ENCODE measurements around the gene TNKS1BP1. TPM values are rescaled to one million over a fixed set of nuclear protein-coding genes. Genes with fewer than 3 reads are reported as not detected.
A peak's percentile ranks its signal among the peaks of the same experiment; 100 is the strongest.

Gene TNKS1BP1
- total and polyA plus RNA-seq, 9 of the 15 experiments (the other 6 are each of a cell fraction or from before 2014, with no cell fraction given) = 1.1 to 47.2 (median 10.9) TPM

DNA sequence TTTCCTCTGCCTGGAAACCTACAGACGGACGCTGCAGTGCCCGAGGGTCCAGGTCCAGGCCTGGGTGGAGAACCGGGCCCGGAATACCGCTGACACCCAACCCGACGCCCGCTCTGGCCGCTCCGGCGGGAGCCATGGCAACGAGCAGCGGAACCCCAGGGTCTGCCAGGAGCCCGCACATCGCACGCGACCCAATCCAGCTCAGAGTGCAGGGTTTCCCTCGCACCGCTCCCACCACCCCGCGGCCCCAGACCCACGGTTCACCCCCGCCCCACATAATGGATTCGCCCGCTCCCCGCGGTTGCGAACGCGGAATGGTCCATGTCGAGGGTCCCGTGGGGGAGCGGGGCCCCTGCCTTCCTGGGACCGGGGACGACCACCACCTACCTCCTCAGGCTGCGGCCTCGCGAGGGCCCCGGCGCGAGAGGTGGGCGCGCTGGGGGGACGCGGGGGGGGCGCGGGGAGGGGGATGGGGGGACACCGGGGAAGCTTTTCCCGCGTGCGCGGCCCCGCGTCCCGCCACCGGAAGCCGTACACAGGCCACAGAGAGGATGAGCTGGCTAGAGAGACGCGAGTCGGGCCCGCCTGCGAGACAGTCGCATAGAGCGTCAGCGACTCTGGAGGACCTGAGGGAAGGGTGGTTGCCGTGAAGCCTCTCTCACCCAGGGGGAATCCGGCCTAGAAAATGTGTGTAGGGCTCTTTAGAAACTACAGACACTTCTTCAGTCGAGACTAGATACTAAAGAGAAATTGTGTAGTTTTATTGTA is 10.8 kb upstream of the TNKS1BP1 start, which contains the start of gene SSRP1 (continued):
- TF ChIP-seq GTF3C2 (IDR thresholded peaks at IDR 0.05; ENCODE audit: borderline replicate concordance, extremely low read depth, insufficient read length) = no peak
- TF ChIP-seq RFX7 (CRISPR knock-in tag; IDR thresholded peaks at IDR 0.05) = no peak
- peak; percentile 64 to 86; a peak in 3 of 4 replicates for TF ChIP-seq SIN3A (IDR thresholded peaks at IDR 0.05; ENCODE audit: borderline replicate concordance in 2 of 2, control insufficient read depth in 1 of 2, low read depth in 2 of 2, low read length in 2 of 2)
- TF ChIP-seq ZNF592 (IDR thresholded peaks at IDR 0.05) = peak; percentile 22; the same call in 1 of the 2 replicates
- peak; percentile 54; the same call in 1 of the 2 replicates for TF ChIP-seq FOXJ2 (tag; IDR thresholded peaks at IDR 0.05)
- TF ChIP-seq, protein P1, sequence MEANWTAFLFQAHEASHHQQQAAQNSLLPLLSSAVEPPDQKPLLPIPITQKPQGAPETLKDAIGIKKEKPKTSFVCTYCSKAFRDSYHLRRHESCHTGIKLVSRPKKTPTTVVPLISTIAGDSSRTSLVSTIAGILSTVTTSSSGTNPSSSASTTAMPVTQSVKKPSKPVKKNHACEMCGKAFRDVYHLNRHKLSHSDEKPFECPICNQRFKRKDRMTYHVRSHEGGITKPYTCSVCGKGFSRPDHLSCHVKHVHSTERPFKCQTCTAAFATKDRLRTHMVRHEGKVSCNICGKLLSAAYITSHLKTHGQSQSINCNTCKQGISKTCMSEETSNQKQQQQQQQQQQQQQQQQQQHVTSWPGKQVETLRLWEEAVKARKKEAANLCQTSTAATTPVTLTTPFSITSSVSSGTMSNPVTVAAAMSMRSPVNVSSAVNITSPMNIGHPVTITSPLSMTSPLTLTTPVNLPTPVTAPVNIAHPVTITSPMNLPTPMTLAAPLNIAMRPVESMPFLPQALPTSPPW (CRISPR knock-in tag; IDR thresholded peaks at IDR 0.05) = peak; percentile 90
- TF ChIP-seq FOXO4 (CRISPR knock-in tag; IDR thresholded peaks at IDR 0.05) = no peak
- no peak for TF ChIP-seq IFI16 (CRISPR knock-in tag; IDR thresholded peaks at IDR 0.05)
- TF ChIP-seq, protein P2, sequence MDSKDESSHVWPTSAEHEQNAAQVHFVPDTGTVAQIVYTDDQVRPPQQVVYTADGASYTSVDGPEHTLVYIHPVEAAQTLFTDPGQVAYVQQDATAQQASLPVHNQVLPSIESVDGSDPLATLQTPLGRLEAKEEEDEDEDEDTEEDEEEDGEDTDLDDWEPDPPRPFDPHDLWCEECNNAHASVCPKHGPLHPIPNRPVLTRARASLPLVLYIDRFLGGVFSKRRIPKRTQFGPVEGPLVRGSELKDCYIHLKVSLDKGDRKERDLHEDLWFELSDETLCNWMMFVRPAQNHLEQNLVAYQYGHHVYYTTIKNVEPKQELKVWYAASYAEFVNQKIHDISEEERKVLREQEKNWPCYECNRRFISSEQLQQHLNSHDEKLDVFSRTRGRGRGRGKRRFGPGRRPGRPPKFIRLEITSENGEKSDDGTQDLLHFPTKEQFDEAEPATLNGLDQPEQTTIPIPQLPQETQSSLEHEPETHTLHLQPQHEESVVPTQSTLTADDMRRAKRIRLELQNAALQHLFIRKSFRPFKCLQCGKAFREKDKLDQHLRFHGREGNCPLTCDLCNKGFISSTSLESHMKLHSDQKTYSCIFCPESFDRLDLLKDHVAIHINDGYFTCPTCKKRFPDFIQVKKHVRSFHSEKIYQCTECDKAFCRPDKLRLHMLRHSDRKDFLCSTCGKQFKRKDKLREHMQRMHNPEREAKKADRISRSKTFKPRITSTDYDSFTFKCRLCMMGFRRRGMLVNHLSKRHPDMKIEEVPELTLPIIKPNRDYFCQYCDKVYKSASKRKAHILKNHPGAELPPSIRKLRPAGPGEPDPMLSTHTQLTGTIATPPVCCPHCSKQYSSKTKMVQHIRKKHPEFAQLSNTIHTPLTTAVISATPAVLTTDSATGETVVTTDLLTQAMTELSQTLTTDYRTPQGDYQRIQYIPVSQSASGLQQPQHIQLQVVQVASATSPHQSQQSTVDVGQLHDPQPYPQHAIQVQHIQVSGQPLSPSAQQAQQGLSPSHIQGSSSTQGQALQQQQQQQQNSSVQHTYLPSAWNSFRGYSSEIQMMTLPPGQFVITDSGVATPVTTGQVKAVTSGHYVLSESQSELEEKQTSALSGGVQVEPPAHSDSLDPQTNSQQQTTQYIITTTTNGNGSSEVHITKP (IDR thresholded peaks at IDR 0.05; ENCODE audit: partially characterized antibody) = peak; percentile 99
- TF ChIP-seq ZNF57 (CRISPR knock-in tag; IDR thresholded peaks at IDR 0.05) = no peak
- peak; percentile 26; the same call in 1 of the 2 replicates for TF ChIP-seq ZNF263 (CRISPR knock-in tag; IDR thresholded peaks at IDR 0.05; ENCODE audit: borderline replicate concordance)

Measured in K562 (cell line).